SHP77 (cell line): ENCODE measurements around the gene RAB1A.

Experiments
- DNase-seq, 2 experiments: peaks; one replicate each; lab custom pipeline; 2025; lab: John Stamatoyannopoulos, UW

Gene RAB1A

DNA sequence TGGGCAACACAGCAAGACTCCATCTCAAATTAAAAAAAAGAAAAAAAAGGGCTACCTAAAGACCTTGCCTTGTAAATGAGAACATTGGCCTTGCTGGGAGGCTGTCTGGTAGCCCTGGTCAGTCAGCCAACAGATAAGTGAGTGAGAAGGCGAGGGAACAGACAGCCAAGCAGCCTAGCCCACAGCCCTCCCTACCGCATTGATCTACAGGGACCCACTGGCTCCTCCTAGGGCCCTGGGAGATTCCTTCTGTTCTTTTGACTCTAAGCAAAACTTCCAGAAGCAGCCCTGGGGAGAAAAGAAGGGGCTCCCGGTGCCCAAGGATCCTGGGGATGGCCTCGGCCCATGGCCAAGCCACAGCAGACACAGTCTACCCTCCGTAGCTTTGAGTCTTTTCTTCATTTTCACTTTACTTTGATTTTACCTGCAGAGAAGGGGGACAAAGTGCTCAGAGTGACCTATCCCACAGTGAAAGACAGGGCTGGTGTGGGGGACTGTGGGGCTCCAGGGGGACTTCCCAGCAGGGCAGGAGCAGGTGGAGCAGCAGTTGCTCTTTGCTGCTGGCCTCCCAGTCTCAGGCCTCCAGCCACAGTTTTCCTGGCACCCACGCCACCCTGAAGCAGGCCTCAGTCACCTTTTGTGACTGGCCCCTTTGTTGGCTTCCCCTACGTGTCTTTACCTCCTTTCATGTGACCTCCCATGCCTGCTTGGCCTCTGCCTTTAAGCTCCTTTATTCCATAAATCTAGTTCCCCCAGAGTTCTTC, 68.6 kb downstream of the RAB1A start:
- no peak for DNase-seq

DNA sequence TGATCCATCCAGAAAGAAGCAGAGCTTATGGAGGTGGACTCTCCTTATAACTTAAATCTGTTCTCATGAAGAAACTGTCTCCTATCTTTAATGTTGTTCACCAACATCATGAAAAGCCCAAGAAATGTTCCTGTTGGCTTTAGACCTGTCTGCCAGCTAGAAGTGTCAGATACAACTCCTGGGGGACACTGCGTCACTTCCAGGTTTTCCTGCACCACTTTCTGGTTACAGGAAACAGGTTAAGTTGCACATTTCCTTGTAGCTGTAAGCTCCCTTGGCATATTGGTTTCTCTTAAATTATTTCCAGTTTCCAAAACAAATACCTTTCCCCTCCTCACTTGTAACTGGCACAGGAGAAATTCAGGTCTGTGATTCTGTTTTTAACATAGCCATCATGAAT, 70.8 kb downstream of the RAB1A start:
- no peak for DNase-seq

DNA sequence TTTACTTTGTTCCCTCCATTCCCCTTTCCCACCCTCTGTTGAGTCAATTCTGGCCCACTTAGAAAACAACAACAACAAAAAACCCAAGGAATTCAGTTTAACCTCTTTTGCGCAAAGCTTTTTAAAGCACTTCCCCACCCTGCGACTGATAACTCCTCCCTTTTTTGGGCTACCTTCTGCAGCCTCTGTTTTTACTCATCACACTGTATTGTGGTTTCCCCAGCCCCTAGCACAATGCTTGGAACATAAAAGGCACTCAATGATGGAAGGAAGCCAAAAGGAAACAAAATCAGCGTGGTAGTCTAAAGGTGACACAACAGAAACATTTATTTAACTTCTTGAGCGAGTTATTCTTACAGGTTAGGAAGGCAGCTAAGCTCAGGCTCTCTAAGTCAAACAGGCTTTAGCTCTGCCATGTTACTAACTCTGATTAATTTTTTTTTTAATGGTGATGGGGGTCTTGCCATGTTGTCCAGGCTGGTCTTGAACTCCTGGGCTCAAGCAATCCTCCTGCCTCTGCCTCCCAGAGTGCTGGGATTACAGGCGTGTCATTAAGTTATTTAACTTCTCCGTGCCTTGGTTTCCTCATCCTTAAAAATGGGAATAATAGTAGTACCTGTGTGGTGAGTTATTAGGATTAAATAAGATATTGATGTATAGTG, 72.4 kb downstream of the RAB1A start:
- DNase-seq: peak in 1 of 2 experiments; percentile 14

DNA sequence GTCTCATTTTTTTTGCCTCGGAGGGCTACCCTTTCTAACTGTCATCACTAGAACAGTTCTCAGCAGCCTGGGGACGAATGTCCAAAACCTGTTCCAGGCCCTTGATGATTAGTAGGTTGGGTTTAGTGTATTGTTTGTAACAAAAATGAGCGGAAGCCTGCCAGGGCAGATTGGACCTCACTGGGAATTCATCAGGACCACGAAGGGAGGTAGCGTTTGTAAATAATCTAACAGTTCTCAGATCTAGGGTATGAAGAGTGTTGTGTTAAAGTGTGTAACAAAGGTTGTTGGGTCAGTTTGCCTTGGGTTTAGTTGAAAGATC, 72.9 kb downstream of the RAB1A start:
- no peak for DNase-seq

DNA sequence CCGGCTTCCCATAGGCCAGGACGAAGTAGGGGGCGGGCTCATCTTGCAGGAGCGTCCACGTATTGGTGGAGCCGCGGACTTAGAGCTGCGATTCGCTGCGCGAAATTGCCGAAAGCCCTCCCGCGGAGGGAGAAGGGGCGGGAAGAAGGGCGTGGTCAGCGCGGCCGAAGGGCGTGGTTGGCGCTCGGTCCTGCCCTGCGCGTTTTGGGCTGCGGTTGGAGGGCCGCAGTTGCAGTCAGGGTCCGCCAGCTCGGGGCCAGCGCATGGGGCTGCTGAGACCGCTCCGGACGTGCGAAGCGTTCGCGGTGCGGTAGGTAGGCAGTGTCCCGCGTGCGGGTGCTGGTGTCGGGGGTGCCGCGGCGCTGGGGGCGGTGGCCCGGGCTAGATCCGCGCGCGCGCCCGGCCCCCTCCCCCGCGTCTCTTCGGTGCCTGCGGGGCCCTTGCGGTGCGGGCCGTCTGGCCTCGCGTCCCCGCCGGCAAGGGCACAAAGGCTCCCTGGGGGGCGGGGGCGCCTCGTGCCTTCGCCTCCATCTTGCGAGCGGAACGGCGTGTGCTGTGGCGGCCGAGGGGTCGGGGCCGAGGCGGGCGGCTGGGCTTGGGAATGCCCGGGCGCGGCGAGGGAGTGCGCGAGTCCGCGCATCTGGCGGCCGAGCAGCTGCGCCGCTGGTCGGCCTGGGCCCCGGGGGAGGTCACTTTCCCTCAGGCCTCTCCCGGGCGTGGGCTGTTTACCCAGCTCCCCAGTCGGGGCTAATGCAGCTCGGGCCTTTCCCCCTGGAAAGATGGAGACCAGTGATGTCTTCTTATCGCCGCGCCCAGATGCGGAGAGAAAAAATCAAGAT, 73.5 kb downstream of the RAB1A start, which contains the start of gene CEP68:
Gene CEP68, plus strand, starts transcription at position 202 of the 839 bp plus-strand sequence. CDS start 13,029 bp downstream, outside the sequence.
- peak; percentile 95 to 96 for DNase-seq

DNA sequence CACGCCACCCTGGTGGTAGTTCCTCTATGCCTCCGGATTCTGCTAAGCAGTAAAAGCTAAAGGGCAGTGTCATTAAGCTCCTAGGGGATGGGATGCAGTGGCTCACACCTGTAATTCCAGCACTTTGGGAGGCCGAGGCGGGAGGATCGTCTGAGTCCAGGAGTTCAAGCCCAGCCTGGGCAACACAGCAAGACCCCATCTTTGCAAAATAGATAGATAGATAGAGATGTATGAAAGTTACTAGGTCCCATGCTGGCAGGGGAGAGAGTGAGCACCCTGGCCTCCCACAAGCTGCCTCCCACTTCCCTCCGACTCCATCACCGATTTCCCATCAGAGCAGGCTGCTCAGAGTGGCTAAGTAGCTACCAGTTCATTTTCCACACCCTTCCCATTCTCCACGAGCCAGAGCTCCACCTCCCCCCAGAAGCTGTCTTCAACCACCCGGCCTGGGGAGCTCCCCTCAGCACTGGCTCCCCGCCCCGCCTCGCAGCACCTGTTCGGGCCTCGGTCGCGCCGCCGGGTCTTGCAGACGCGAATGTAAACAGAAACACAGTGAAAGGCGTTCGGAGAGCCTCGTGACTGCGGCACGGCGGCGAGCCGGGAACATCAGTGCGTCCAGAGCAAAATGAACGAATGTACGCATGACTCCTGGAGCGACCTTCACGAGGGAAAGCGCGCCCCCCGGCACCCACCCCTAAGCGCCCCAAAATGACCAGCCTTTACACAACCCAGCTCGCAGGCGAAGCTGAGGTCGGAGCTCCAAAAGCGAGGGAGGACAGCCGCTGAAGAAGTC, 74.3 kb downstream of the RAB1A start:
- peak; percentile 76 to 81 for DNase-seq

DNA sequence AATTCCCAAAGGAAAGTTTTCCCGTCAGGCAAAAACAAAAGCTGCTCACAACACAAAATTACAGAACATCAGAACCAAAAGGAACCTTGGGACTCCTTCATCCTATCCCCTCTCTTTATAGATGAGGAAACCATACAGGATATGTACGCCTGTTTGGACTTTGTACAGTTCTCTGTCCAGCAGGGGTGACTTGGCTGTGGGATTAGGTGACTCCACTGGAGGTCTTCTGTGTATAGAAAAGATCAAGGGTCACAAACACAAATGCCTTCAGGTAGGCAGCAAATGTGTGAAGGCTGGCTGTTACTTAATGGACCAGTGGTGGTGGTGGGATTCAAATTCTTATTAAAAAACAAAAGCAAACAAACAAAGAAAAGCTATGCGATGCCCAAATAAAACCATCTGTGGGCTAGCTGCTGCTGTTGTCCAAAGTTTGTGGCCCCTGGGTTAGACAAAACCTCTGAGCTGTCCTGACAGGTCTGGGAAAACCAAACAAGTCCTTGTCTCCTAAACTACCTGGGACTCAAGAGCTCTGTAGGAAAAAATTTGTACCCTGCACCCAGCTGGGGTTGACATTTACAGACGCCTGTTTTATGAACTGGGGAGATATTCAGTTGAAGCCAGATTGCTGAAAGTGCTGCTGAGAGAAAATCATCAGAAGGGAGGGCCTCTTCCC, 75.0 kb downstream of the RAB1A start:
- DNase-seq: no peak

DNA sequence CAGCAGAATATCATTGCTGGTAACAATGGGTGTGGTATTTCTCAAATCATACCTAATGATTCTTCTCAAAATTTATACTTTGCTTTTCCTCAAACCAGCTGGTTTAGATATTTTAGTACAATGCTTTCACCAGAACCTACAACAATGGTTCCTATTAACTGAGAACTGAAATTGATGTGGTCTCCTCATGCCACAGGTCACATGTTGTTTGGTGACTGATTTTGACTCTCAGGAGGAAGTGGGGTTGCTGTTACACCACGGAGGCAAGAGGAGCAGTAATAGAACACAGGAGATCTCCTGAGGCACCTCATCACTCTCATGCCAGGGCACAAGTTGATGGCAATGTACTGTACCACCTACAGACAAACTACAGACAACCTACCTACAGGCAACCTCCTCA, 76.7 kb downstream of the RAB1A start:
- no peak for DNase-seq

DNA sequence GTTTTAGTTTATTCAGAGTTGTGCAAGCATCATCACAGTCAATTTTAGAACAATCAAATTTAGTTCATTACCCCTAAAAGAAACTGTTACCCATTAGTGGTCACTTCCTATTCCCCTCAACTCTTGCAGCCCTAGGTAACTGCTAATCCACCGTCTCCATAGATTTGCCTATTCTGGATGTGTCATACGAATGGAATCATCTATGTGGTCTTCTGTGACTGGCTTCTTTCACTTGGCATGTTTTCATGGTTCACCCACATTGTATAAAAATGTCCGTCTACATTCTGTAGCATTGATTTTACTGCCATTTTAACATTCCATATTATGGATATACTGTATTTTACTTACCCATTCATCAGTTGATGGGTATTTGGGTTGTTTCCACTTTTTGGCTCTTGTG, 79.0 kb downstream of the RAB1A start:
- DNase-seq: no peak

DNA sequence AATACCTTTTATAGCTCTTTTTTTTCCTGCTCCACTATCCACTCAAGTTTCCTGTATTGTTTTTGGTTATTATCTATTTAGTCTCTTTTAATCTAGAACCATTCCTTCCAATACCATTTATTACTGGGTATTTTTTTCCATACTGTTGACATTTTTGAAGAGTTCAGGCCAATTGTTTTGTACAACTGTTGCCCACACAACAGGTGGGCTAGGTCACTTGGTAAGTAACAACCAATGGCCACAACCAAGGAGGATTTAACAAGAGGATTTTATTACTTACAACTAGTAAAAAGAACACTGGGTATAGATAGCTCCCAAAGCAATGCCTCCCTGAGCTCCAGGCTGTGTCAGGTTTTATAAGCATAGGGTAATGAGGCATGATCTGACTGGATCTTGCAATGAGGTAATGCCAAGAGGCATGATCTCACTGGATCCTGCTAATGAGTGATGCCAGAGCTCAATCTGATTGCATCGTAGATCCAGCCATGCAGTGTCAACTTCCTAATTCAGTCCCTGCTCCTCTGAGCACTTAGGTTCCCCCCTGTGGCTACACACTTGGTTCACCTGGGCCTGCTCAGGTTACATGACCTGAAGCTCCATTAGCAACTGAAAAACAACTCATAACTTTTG, 80.8 kb downstream of the RAB1A start:
- DNase-seq: no peak

DNA sequence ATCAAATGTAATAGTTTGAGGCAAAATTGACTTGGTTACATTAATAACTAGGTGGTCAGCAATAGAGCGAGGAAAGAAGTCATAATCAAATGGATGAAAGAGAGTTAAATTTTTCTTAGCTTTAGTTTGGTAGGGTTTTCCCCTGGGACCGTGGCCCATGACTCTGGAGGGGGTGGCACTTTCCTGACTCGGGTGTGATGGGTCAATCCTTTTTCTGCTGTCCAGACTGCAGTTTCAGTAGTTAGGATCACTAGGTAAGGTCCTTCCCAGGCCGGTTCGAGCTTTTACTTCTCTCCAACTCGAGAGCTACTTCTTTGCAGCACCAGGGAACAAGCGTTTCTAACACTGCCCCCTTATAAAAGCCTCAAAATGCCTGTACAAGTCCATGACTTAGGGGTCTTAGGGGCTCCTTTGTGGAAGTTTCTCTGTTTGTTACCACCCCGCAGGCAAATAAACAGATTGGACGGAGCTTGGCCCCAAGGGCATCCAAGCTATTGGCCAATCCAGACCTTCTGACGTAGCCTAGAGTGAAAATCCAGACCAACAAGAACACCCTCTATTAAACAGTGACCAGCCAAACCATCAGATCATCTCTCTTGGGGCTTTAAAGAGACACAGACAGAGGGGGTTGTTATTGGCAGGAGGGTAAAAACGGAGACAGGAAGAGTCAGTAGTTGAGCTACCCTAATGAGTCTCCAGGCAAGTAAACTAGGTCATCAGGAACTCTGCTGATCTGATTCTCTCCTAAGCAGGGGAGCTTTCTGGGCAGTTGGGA, 83.1 kb downstream of the RAB1A start:
- no peak for DNase-seq

DNA sequence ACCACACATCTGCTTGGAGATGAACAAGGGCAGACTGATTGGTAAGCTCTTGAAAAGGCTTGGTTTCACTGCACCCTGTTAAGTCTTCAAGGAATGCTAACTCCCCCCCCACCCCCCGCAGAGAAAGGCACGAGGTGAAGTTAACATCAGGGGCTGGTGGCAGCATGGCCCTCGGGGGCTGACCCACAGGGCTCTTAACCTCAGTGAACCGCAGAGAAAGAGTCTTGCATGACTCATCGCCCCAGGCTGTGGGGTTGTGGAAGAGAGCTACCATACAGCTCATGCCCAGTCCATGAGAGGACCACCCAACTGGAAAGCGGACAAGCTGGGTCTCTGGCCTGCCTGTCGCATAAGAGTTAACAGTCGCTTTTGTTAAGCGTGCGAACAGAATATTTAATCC, 84.3 kb downstream of the RAB1A start:
- DNase-seq: no peak

DNA sequence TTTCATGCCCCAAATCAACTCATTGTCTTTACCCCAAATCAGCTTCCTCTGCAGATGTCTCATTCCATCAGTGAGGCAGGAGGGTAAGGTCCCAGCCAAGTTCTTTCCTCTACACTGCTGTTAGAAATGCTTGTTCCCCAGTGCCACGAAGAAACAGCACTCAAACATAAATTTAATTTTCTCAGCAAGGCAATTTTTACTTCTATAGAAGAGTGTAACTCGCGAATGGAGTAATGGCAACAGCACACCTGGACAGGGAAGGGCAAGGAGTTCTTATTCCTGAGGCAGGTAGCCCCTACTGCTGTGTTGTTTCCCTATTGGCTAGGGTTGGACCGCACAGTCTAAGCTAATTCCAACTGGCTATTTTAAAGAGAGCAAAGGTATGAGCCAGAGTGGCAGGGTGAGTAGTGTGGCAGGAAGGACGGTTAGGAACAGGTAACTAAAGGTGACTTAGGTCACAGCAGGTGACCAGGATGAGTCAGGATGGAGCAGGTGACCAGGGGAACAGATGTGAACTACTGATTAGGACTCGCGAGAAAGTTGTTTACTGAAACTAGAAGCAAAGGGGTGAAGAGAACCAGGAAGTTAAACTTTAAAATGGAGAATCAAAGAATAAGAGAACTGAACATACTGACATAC, 85.7 kb downstream of the RAB1A start:
- DNase-seq: no peak

DNA sequence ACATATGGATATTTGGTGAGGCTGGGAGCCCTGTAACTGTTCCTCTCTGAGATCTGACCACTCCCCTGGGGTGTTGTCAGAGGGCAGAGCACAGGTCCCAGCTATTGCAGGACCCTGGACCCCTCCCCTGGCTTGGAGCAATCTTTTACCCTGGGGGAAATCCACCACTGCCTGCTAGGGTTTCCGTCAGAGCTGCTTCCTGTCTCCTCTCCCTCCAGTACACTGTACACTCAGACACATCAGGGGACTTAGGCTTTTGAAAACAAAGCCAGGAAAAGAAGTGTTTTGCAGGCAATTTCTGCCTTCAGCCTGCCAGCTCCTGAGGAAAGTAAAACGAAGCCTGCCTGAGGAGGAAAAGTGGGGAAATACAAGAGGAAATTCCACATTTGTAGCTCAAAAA, 86.9 kb downstream of the RAB1A start:
- DNase-seq: no peak

DNA sequence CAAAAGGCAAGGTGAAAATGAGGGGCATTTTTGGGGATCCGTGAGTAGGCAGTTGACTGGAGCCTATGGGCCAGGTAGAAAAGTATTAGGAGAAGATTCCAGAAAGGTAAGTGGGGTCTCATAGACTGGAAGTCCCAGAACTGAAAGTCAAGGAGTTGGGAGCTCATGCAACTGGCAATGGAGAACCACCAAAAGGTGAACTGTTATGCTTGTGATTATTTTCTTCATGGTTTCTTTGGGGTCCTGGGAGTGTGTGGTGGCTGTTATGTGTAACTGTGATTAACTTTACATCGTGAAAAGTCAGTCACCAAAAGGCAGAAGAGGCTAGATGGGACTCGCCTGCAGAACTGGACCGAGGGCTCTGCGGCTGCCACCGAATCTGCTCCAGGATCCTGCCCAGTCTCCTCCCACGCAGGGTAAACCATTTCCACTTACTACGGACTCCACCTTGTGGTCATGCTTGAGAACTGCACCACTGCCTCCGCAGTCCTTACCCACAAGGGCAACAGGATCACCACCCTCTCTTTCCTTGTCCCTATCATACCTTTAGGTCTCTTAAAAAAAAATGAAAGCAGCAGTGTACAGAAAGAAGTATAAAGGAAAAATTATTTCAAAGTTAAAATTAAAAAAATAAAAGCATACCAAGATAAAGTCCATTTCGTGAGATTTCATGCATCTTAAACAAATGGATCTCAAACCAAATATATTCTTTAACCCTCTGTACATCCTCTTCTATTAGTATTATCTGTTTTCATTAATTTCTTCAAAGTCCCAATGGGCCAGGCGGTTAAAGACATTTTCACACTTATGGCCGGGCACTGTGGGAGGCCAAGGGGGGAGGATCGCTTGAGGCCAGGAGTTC, 89.3 kb downstream of the RAB1A start:
- DNase-seq: peak; percentile 54 to 69

DNA sequence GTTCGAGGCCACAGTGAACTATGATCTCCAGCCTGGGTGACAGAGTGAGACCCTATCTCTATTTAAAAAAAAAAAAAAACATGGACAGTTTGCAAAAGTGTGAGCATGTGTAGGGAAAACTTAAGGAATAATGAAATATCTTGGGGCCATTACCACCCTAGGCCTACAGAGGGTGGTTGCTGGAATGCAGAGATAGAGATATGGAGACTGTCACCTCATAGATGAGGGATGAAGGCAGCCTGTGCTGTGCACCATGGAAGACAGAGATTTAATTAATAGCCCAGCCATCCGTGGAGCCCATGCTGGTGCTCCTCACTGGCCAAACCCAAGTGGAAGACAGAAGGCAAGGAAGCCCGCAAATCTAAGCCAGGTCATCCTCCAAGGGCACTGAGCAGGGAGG, 90.3 kb downstream of the RAB1A start:
- DNase-seq: no peak

DNA sequence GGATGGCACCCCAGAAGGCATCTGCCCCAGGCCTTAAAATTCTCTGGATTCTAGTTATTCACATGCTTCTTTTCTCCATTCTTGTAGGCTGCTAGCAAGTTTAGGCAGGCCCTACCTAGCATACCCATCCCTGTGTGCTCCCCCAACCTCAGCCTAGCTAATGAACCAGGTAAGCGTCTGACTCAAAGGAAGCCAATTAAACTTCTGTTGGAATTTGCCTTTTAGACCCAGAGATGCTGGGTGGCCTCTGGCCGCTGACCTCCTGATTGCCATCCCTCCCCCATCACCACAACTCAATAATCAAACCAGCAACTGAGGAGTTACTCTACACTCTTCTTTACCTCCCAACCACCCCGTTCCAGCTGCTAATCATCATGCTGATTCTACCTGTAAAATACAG, 92.7 kb downstream of the RAB1A start:
- DNase-seq: no peak
